K562 (cell line): ENCODE measurements around the gene MRFAP1. TPM values are rescaled to one million over a fixed set of nuclear protein-coding genes. Genes with fewer than 3 reads are reported as not detected.

Source experiments
- E2F3 ChIP-seq: fragments of 250-450 bp; sonication (Bioruptor Pico); IDR thresholded peaks from 2 replicates; pipeline ENCODE4 v1.4.0; 2020; ENCODE audit warnings: mild to moderate bottlenecking
- KLF10 ChIP-seq: fragments of 250-450 bp; sonication (Bioruptor Pico); IDR thresholded peaks from 2 replicates; pipeline ENCODE4 v1.6.1; 2021; ENCODE audit warnings: matching md5 sums
- MEF2D ChIP-seq: conservative IDR thresholded peaks from 2 replicates; pipeline ENCODE4 v1.6.1; 2016; ENCODE audit warnings: low read depth, missing genetic modification characterization, missing compliant biosample characterization
- PPARD ChIP-seq: fragments of 250-450 bp; sonication (Bioruptor Pico); IDR thresholded peaks from 2 replicates; pipeline ENCODE4 v1.8.0; 2022; ENCODE audit warnings: inconsistent platforms, mild to moderate bottlenecking, moderate library complexity
- RFX7 ChIP-seq: fragments of 250-450 bp; sonication (Bioruptor Pico); IDR thresholded peaks from 2 replicates; pipeline ENCODE4 v1.5.1; 2021; ENCODE audit warnings: mild to moderate bottlenecking
- SMARCA5 ChIP-seq: fragments of 450-650 bp; IDR thresholded peaks from 2 replicates; pipeline ENCODE4 v1.6.1; 2016
- SREBF1 ChIP-seq: fragments of 150-350 bp; IDR thresholded peaks from 2 replicates; pipeline ENCODE4 v1.6.1; 2014; ENCODE audit warnings: antibody characterized with exemption, low read depth, low read length, borderline replicate concordance
- SRSF3 ChIP-seq: fragments of 200-400 bp; formaldehyde crosslinking; IDR thresholded peaks from 2 replicates; pipeline ENCODE4 v1.6.1; 2016; ENCODE audit warnings: mild to moderate bottlenecking, low read length, moderate library complexity; ENCODE audit not compliant: insufficient read depth
- TARDBP ChIP-seq: fragments of 450-650 bp; IDR thresholded peaks from 2 replicates; pipeline ENCODE4 v1.6.1; 2016
- TFAM ChIP-seq: fragments of 250-450 bp; sonication (Bioruptor Pico); conservative IDR thresholded peaks from 2 replicates; pipeline ENCODE4 v1.5.0; 2021; ENCODE audit warnings: mild to moderate bottlenecking, moderate library complexity
- ZNF124 ChIP-seq: sonication (generic); formaldehyde crosslinking; IDR thresholded peaks from 2 replicates; pipeline ENCODE4 v1.8.1; 2022; ENCODE audit warnings: missing genetic modification reagents
- ZNF507 ChIP-seq: conservative IDR thresholded peaks from 2 replicates; pipeline ENCODE4 v1.6.1; 2017; ENCODE audit warnings: missing genetic modification characterization, missing compliant biosample characterization
- polyA plus RNA-seq, 8 experiments: library from polyadenylated mRNA; depleted of rRNA in 4 of 8; stranded (reverse) in 5 of 8; unstranded in 3 of 8; fragments of >200 nt; fragmentation: Nextera tagmentation in 2 of 8; fragmentation: Illumina TruSeq in 1 of 8; extraction: Ambion mirVana in 2 of 8; extraction: Trizol in 1 of 8; gene quantifications; 2 replicates each; pipeline versions ENCODE4 v1.2.1 to v1.2.3, GENCODE V29; 2011 to 2014; ENCODE audit warnings: inconsistent platforms in 1 of 8, missing spikeins in 1 of 8
- total RNA-seq, 7 experiments: library from RNA; depleted of rRNA in 6 of 7; stranded (reverse); fragments of >200 nt in 6 of 7; fragmentation: Illumina TruSeq in 2 of 7; extraction: Trizol in 2 of 7; gene quantifications; 2 replicates each; pipeline versions ENCODE4 v1.2.1 to v1.2.3, GENCODE V29; 2011 to 2021; ENCODE audit warnings: low replicate concordance in 1 of 7
- TF ChIP-seq, protein P1 (sequence below): fragments of 150-350 bp; IDR thresholded peaks from 2 replicates; pipeline ENCODE4 v1.6.1; 2014; ENCODE audit warnings: low read depth, mild to moderate bottlenecking, low read length, borderline replicate concordance
- TF ChIP-seq, protein P2 (sequence below): fragments of 450-650 bp; IDR thresholded peaks from 2 replicates; pipeline ENCODE4 v1.6.1; 2016; ENCODE audit warnings: borderline replicate concordance
- TF ChIP-seq, protein P3 (sequence below): fragments of 250-450 bp; sonication (Bioruptor Pico); IDR thresholded peaks from 2 replicates; pipeline ENCODE4 v1.5.1; 2021; ENCODE audit warnings: mild to moderate bottlenecking
- TF ChIP-seq, protein P4 (sequence below): fragments of 450-650 bp; IDR thresholded peaks from 2 replicates; pipeline ENCODE4 v1.6.1; 2017; ENCODE audit warnings: antibody characterized with exemption, mild to moderate bottlenecking

MRFAP1 gene
- total and polyA plus RNA-seq, 9 of the 15 experiments (the other 6 are each of a cell fraction or from before 2014, with no cell fraction given), result 46.0 to 270 (median 151) TPM

DNA sequence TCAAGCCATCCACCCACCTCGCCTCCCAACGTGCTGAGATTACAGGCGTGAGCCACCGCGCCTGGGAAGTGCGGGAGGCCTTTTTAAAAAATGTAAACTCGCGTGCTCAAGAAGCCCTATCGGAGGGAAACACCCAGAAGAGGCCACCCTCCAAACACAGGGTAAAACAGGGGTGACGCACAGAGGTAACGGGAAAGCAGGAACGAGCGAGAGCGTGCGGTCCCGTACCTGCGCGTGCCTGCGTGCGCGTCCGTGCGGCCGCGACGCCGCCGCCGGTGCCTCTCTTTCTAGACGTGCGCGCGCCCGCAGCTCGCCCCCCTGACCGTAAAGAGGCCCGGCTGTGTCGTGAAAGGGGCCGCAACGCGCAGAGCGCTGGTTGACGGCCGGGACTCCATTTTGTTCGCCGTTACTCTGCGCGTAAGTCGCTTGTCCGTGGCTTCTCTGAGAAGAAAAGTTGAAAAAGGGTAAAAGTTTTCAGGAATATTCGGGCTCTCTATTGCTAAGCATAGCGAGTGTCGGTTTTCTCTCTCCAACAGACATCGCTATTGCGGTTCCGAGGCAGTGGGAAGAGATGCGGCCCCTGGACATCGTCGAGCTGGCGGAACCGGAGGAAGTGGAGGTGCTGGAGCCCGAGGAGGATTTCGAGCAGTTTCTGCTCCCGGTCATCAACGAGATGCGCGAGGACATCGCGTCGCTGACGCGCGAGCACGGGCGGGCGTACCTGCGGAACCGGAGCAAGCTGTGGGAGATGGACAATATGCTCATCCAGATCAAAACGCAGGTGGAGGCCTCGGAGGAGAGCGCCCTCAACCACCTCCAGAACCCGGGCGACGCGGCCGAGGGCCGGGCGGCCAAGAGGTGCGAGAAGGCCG, at the start of gene MRFAP1 (continued):
- TF ChIP-seq, protein P1, sequence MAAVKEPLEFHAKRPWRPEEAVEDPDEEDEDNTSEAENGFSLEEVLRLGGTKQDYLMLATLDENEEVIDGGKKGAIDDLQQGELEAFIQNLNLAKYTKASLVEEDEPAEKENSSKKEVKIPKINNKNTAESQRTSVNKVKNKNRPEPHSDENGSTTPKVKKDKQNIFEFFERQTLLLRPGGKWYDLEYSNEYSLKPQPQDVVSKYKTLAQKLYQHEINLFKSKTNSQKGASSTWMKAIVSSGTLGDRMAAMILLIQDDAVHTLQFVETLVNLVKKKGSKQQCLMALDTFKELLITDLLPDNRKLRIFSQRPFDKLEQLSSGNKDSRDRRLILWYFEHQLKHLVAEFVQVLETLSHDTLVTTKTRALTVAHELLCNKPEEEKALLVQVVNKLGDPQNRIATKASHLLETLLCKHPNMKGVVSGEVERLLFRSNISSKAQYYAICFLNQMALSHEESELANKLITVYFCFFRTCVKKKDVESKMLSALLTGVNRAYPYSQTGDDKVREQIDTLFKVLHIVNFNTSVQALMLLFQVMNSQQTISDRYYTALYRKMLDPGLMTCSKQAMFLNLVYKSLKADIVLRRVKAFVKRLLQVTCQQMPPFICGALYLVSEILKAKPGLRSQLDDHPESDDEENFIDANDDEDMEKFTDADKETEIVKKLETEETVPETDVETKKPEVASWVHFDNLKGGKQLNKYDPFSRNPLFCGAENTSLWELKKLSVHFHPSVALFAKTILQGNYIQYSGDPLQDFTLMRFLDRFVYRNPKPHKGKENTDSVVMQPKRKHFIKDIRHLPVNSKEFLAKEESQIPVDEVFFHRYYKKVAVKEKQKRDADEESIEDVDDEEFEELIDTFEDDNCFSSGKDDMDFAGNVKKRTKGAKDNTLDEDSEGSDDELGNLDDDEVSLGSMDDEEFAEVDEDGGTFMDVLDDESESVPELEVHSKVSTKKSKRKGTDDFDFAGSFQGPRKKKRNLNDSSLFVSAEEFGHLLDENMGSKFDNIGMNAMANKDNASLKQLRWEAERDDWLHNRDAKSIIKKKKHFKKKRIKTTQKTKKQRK, result no peak
- TF ChIP-seq, protein P2, sequence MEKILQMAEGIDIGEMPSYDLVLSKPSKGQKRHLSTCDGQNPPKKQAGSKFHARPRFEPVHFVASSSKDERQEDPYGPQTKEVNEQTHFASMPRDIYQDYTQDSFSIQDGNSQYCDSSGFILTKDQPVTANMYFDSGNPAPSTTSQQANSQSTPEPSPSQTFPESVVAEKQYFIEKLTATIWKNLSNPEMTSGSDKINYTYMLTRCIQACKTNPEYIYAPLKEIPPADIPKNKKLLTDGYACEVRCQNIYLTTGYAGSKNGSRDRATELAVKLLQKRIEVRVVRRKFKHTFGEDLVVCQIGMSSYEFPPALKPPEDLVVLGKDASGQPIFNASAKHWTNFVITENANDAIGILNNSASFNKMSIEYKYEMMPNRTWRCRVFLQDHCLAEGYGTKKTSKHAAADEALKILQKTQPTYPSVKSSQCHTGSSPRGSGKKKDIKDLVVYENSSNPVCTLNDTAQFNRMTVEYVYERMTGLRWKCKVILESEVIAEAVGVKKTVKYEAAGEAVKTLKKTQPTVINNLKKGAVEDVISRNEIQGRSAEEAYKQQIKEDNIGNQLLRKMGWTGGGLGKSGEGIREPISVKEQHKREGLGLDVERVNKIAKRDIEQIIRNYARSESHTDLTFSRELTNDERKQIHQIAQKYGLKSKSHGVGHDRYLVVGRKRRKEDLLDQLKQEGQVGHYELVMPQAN, result 0 out of 2 replicates have a peak, but pooled peaks have one; percentile 23
- TF ChIP-seq SRSF3 (no peak), SREBF1 (no peak), TFAM (CRISPR knock-in tag) (no peak), ZNF124 (CRISPR knock-in tag) (no peak), MEF2D (tag) (no peak), PPARD (no peak), ZNF507 (no peak), TARDBP (no peak), SMARCA5 (no peak), KLF10 (no peak), E2F3 (no peak), RFX7 (CRISPR knock-in tag) (no peak)
- TF ChIP-seq, protein P3, sequence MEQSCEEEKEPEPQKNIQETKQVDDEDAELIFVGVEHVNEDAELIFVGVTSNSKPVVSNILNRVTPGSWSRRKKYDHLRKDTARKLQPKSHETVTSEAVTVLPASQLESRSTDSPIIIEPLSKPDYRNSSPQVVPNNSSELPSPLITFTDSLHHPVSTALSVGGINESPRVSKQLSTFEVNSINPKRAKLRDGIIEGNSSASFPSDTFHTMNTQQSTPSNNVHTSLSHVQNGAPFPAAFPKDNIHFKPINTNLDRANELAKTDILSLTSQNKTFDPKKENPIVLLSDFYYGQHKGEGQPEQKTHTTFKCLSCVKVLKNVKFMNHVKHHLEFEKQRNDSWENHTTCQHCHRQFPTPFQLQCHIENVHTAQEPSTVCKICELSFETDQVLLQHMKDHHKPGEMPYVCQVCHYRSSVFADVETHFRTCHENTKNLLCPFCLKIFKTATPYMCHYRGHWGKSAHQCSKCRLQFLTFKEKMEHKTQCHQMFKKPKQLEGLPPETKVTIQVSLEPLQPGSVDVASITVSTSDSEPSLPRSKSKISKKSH (CRISPR knock-in tag), result no peak
- TF ChIP-seq, protein P4, sequence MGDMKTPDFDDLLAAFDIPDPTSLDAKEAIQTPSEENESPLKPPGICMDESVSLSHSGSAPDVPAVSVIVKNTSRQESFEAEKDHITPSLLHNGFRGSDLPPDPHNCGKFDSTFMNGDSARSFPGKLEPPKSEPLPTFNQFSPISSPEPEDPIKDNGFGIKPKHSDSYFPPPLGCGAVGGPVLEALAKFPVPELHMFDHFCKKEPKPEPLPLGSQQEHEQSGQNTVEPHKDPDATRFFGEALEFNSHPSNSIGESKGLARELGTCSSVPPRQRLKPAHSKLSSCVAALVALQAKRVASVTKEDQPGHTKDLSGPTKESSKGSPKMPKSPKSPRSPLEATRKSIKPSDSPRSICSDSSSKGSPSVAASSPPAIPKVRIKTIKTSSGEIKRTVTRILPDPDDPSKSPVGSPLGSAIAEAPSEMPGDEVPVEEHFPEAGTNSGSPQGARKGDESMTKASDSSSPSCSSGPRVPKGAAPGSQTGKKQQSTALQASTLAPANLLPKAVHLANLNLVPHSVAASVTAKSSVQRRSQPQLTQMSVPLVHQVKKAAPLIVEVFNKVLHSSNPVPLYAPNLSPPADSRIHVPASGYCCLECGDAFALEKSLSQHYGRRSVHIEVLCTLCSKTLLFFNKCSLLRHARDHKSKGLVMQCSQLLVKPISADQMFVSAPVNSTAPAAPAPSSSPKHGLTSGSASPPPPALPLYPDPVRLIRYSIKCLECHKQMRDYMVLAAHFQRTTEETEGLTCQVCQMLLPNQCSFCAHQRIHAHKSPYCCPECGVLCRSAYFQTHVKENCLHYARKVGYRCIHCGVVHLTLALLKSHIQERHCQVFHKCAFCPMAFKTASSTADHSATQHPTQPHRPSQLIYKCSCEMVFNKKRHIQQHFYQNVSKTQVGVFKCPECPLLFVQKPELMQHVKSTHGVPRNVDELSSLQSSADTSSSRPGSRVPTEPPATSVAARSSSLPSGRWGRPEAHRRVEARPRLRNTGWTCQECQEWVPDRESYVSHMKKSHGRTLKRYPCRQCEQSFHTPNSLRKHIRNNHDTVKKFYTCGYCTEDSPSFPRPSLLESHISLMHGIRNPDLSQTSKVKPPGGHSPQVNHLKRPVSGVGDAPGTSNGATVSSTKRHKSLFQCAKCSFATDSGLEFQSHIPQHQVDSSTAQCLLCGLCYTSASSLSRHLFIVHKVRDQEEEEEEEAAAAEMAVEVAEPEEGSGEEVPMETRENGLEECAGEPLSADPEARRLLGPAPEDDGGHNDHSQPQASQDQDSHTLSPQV, result peak; percentile 86
